Right atrium auricular region (tissue), 2 donors: ENCODE measurements around the gene SLMAP. TPM values are rescaled to one million over a fixed set of nuclear protein-coding genes. Genes with fewer than 3 reads are reported as not detected.

Experiments
- DNase-seq: peaks from one replicate; pipeline ENCODE4 v3.0.0-alpha.2; 2019; ENCODE audit warnings: low spot score
- H3K27ac ChIP-seq, 2 donors: fragments of 200-600 bp; sonication (generic); 1 replicate in 1 of 2; 2 replicates in 1 of 2; pipeline ENCODE4 v1.5.1; 2016 to 2019
- H3K27me3 ChIP-seq, 2 donors: fragments of 200-600 bp; sonication (generic); one replicate each; pipeline versions ENCODE4 v1.5.1 to v1.6.0; 2017 to 2019
- H3K36me3 ChIP-seq: fragments of 200-600 bp; sonication (generic); one replicate; pipeline ENCODE4 v1.5.1; 2016
- H3K4me1 ChIP-seq, 2 donors: fragments of 200-600 bp; sonication (generic); one replicate each; pipeline versions ENCODE4 v1.5.1 to v1.6.0; 2017 to 2019
- H3K4me3 ChIP-seq, 2 donors: fragments of 200-600 bp; sonication (generic); 1 replicate in 1 of 2; 2 replicates in 1 of 2; pipeline ENCODE4 v1.5.1; 2017 to 2019; ENCODE audit warnings: mild to moderate bottlenecking in 1 of 2, moderate library complexity in 1 of 2
- H3K9me3 ChIP-seq, 2 donors: fragments of 200-600 bp; sonication (generic); one replicate each; pipeline ENCODE4 v1.5.1; 2019
- total RNA-seq, 2 donors: library from RNA; depleted of rRNA; stranded (reverse); fragments of >200 nt; gene quantifications; one replicate each; pipeline ENCODE4 v1.1.0, GENCODE V29; 2016
- TF ChIP-seq, protein P1 (sequence below), 2 donors: fragments of 200-600 bp; sonication (generic); IDR thresholded peaks; one replicate each; pipeline ENCODE4 v1.5.1; 2019; ENCODE audit warnings: antibody characterized with exemption in 2 of 2

The SLMAP gene
- total RNA-seq, 2 donors from 2014 or later = 220 to 256 TPM

DNA sequence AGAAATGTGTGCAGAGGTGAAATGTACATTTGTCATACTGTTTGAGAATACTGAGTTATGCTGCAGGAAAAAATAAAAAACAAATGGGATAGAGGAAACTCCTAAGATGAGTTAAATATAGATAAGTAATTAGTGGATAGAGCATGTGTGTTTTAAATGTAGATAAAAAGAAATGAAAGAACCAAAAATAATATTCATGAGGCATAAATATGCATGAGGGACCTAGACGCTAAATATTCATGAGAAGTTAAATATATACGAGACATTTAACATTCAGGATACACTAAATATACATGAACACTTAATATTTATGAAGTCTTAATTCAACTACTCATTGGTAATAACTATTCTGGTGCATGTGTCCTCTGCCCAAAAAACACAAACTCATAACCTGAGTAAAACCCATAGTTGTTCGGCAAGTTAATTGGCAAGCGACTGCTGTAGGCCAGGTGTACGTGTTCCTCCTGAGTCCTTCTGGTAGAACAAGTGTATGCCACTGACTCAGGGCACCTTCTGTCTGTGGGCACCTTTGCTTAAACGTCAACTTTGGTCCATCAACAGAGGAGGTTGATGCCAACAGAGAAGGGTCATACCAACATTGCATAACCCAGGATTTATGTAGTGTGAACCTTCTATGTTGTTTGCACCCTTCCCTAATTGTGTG is 38.8 kb upstream of the SLMAP start:
- no peaks in the 10 kb centered on the region for H3K9me3 ChIP-seq
- H3K27ac ChIP-seq = no peak overlapping the region
- no peak overlapping the region for H3K4me3 ChIP-seq
- H3K27me3 ChIP-seq = no peaks in the 10 kb centered on the region
- TF ChIP-seq, protein P1, sequence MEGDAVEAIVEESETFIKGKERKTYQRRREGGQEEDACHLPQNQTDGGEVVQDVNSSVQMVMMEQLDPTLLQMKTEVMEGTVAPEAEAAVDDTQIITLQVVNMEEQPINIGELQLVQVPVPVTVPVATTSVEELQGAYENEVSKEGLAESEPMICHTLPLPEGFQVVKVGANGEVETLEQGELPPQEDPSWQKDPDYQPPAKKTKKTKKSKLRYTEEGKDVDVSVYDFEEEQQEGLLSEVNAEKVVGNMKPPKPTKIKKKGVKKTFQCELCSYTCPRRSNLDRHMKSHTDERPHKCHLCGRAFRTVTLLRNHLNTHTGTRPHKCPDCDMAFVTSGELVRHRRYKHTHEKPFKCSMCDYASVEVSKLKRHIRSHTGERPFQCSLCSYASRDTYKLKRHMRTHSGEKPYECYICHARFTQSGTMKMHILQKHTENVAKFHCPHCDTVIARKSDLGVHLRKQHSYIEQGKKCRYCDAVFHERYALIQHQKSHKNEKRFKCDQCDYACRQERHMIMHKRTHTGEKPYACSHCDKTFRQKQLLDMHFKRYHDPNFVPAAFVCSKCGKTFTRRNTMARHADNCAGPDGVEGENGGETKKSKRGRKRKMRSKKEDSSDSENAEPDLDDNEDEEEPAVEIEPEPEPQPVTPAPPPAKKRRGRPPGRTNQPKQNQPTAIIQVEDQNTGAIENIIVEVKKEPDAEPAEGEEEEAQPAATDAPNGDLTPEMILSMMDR (IDR thresholded peaks at IDR 0.05) = no peak
- H3K4me1 ChIP-seq = no peaks in the 10 kb centered on the region
- no peaks in the 10 kb centered on the region for H3K36me3 ChIP-seq
- DNase-seq = no peak

DNA sequence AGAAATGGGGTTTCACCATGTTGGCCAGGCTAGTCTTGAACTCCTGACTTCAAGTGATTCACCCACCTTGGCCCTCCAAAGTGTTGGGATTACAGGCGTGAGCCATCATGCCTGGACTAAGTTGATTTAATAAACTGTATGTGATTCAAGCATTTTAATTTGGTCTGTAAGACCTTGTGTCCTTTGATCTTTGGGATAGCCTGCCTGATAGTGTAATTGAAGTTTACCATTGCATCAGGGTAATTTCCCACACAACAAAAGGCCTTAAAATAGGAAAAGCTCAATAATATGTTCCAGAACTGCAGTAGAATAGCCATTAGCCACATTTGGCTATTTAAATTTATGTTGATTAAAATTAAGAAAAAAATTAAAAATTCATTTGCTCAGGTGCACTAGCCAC is 38.0 kb upstream of the SLMAP start:
- Histone ChIP-seq H3K36me3 (no peaks in the 10 kb centered on the region), H3K9me3 (no peaks in the 10 kb centered on the region), H3K4me3 (no peak overlapping the region), H3K27me3 (no peaks in the 10 kb centered on the region), H3K4me1 (no peaks in the 10 kb centered on the region), H3K27ac (no peak overlapping the region)
- TF ChIP-seq, protein P1 (IDR thresholded peaks at IDR 0.05) = no peak
- DNase-seq = no peak

DNA sequence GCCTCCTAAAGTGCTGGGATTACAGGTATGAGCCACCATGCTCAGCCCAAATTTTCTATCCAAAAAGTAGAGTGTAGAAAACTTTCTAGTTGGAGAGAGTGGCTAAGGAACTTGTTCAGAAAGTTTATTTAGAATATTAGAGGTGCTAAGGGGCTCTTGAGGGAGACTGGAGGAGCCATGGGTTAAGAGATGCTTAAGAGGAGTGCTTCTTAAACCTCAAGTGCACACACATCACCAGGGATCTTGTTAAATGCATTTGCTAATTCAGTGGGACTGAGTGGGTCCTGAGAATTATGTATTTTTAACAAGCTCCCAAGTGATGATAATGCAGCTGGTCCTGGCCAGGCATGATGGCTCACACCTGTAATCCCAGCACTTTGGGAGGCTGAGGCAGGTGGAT is 29.7 kb upstream of the SLMAP start:
- TF ChIP-seq, protein P1 (IDR thresholded peaks at IDR 0.05) = no peak
- Histone ChIP-seq H3K9me3 (no peaks in the 10 kb centered on the region), H3K27ac (no peak overlapping the region), H3K4me1 (no peaks in the 10 kb centered on the region), H3K36me3 (no peaks in the 10 kb centered on the region), H3K27me3 (no peaks in the 10 kb centered on the region), H3K4me3 (no peak overlapping the region)
- DNase-seq = no peak

DNA sequence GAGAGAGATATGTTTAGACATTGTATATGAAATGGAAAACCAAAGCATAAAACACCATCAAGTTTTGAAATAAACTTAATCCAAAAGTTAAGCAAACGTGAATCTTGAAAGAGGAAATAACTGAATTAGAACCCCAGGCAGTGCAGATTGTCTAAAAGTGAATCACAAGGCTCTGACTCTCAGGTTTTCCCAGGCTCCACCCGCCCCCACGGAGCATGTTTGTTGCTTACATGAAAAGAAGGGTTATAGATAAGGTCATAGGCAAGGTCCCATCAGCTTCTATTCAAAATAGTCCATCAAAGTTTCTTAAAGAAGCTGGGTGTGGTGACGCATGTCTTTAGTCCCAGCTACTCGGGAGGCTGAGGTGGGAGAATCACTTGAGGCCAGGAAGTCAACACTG is 29.0 kb upstream of the SLMAP start:
- no peaks in the 10 kb centered on the region for H3K36me3 ChIP-seq
- no peaks in the 10 kb centered on the region for H3K9me3 ChIP-seq
- DNase-seq = no peak
- no peaks in the 10 kb centered on the region for H3K4me1 ChIP-seq
- TF ChIP-seq, protein P1 (IDR thresholded peaks at IDR 0.05) = no peak
- H3K27me3 ChIP-seq = no peaks in the 10 kb centered on the region
- no peak overlapping the region for H3K4me3 ChIP-seq
- H3K27ac ChIP-seq = no peak overlapping the region

DNA sequence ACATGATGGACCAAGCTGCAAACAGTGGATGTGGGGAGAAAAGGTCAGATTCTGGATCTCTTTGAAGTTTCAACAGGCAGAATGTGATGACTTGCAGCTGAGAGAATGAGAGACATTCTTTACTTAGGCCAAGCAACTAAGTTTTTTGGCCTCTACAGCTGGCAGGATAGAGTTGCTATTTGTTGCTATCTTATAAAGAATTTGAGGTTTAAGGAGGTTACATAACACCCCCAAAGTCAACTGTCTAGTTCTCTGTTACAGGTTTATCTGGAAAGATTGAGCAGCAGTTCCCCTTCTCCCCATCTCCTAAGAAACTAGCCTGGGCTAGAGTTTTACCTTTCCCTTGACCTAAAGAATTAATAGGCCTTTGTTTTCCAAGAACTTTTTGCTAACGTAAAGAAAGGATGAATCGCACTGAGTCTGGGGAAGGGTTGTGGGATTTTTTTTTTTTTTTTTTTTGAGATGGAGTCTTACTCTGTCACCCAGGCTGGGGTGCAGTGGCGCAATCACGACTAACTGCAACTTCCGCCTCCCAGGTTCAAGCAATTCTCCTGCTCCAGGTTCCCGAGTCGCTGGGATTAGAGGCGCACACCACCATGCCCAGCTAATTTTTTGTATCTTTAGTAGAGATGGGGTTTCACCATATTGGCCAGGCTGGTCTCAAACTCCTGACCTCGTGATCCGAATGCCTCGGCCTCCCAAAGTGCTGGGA is 26.6 kb upstream of the SLMAP start:
- Histone ChIP-seq H3K27ac (no peak overlapping the region), H3K4me3 (no peak overlapping the region), H3K27me3 (no peaks in the 10 kb centered on the region), H3K9me3 (no peaks in the 10 kb centered on the region), H3K36me3 (no peaks in the 10 kb centered on the region), H3K4me1 (no peaks in the 10 kb centered on the region)
- TF ChIP-seq, protein P1 (IDR thresholded peaks at IDR 0.05) = no peak
- no peak for DNase-seq
